Measurements from ENCODE around the gene SIPA1.

SIPA1 gene

DNA sequence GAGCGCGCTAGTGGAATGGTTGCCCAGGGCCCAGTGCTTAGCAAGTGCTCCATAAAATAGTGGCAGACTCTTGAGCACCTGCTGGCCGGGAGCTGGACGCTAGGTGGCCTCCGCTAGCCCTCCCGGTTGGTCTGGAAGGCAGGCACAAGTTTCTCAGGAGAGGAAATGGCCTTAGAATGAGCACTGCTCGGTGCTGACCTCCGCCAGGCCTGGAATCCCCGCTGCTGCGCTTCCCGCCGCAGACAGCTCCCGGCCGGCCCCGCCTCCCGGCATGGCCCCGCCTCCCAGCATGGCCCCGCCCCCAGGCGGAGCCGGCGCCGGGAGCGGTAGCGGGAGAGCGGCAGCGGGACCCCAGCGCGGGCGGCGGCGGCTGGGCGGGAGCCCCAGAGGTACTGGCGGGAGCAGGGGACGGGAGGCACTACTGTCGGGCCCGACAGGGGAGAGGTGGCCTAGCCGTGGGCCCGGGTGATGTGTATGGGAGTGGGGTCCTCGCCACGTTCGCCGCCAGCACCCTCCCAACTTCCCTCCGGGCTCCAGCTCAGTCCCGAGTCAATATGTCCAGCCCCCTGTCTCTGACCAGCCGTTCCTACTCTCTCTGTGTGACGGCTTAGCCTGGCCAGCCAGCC, at the start of gene SIPA1:
SIPA1 (plus strand) TSS at position 308 of the 626 bp plus-strand sequence. CDS start 2,821 bp downstream, outside the sequence.
- H3K27ac ChIP-seq, result peak within 1 kb of the TSS; percentile 64; the same call in 1 of the 2 replicates
- H3K4me3 ChIP-seq, result peak within 1 kb of the TSS; percentile 95
- H3K9me3 ChIP-seq (ENCODE audit: low read depth, low read length), result no peaks in the 10 kb centered on the region
- H3K36me3 ChIP-seq (ENCODE audit: insufficient read depth, low read length), result peaks cover 8% of the 10 kb centered on the region; the same call in 1 of the 2 replicates
- no peak for TF ChIP-seq FOXP2 (optimal IDR thresholded peaks at IDR 0.05; ENCODE audit: control extremely low read depth, extremely low read length, insufficient read depth)
- H3K9ac ChIP-seq (ENCODE audit: insufficient read length), result peak within 1 kb of the TSS; percentile 75
- DNase-seq (ENCODE audit: low read depth, low spot score), result no peak

- H3K27ac ChIP-seq, result no peak overlapping the region
- no peaks in the 10 kb centered on the region for H3K9me3 ChIP-seq (ENCODE audit: low read depth, low read length)
- H3K36me3 ChIP-seq (ENCODE audit: insufficient read depth, low read length), result no peaks in the 10 kb centered on the region
- H3K4me3 ChIP-seq, result no peak overlapping the region
- no peak for DNase-seq (ENCODE audit: low read depth, low spot score)
- no peak for TF ChIP-seq FOXP2 (optimal IDR thresholded peaks at IDR 0.05; ENCODE audit: control extremely low read depth, extremely low read length, insufficient read depth)
- TF ChIP-seq EZH2 (IDR thresholded peaks at IDR 0.05), result no peak
- TF ChIP-seq POLR2AphosphoS5 (IDR thresholded peaks at IDR 0.05; ENCODE audit: borderline replicate concordance, low read depth, low read length), result no peak
- no peak overlapping the region for H3K9ac ChIP-seq (ENCODE audit: insufficient read length)
Measured at GRCh38 chr11:65588199-65589054, 49.5 kb upstream of the SIPA1 start.

DNA sequence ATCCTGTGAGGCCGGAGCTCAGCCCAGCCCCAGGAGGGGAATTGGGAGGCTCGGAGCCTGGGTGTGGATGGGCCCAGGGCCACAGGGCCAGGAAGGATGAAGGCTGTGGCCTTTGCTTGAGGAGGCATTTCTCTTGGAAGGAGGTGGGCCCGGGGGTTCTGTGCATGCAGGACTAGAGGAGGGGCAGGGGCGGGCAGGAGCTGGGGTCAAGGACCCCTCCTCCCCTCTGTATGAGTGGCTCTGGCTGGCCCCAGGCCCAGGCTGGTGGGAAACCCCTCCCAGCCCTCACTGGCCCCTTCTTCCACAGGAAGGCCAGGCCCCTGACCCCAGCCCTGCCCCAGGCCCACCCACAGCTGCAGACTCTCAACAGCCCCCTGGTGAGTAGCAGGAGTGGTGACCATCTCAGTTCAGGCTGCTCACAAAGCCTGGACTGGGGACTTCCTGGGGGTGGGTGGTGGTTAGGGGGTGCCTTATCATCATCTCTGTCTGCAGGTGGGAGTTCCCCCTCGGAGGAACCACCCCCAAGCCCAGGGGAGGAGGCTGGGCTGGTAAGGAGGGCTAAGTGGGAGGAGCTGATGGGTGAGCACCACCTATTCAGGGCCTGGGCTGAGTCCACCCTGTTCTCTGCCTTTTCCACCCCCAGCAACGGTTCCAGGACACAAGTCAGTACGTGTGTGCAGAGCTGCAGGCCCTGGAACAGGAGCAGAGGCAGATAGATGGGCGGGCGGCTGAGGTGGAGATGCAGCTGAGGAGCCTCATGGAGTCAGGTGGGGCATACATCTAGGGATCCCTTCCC, 48.3 kb upstream of the SIPA1 start:
- DNase-seq (ENCODE audit: low read depth, low spot score), result no peak
- no peak overlapping the region for H3K4me3 ChIP-seq
- TF ChIP-seq EZH2 (IDR thresholded peaks at IDR 0.05), result no peak
- TF ChIP-seq POLR2AphosphoS5 (IDR thresholded peaks at IDR 0.05; ENCODE audit: borderline replicate concordance, low read depth, low read length), result no peak
- no peak for TF ChIP-seq FOXP2 (optimal IDR thresholded peaks at IDR 0.05; ENCODE audit: control extremely low read depth, extremely low read length, insufficient read depth)
- no peak overlapping the region for H3K27ac ChIP-seq
- no peak overlapping the region for H3K9ac ChIP-seq (ENCODE audit: insufficient read length)
- H3K36me3 ChIP-seq (ENCODE audit: insufficient read depth, low read length), result no peaks in the 10 kb centered on the region
- no peaks in the 10 kb centered on the region for H3K9me3 ChIP-seq (ENCODE audit: low read depth, low read length)

DNA sequence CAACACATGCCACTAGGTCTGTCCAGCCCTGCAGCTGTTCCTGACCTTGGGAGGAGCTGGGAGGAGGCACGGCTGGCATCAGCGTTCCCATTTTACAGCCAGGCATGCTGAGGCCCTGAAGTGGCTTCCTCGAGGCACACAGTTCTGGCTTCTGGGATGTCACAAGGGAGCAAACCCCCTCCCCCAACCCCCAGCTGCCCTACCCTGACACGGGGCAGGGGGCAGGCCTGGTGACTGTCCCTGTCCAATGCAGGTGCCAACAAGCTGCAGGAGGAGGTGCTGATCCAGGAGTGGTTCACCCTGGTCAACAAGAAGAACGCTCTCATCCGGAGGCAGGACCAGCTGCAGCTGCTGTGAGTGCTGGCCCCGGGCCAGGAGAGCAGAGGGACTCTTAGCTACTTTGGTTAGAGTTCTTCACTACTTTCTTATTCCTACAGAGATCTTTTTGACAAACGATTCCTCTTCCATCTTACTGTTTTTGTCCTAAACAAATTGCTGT, 47.6 kb upstream of the SIPA1 start:
- Histone ChIP-seq H3K27ac (no peak overlapping the region), H3K9ac (ENCODE audit: insufficient read length) (no peak overlapping the region), H3K36me3 (ENCODE audit: insufficient read depth, low read length) (no peaks in the 10 kb centered on the region), H3K9me3 (ENCODE audit: low read depth, low read length) (no peaks in the 10 kb centered on the region), H3K4me3 (no peak overlapping the region)
- TF ChIP-seq FOXP2 (optimal IDR thresholded peaks at IDR 0.05; ENCODE audit: control extremely low read depth, extremely low read length, insufficient read depth) (no peak), EZH2 (IDR thresholded peaks at IDR 0.05) (no peak), POLR2AphosphoS5 (IDR thresholded peaks at IDR 0.05; ENCODE audit: borderline replicate concordance, low read depth, low read length) (no peak)
- no peak for DNase-seq (ENCODE audit: low read depth, low spot score)

- Histone ChIP-seq H3K9ac (ENCODE audit: insufficient read length) (no peak overlapping the region), H3K9me3 (ENCODE audit: low read depth, low read length) (no peaks in the 10 kb centered on the region), H3K36me3 (ENCODE audit: insufficient read depth, low read length) (no peaks in the 10 kb centered on the region), H3K27ac (no peak overlapping the region), H3K4me3 (no peak overlapping the region)
- no peak for DNase-seq (ENCODE audit: low read depth, low spot score)
- no peak for TF ChIP-seq EZH2 (IDR thresholded peaks at IDR 0.05)
- no peak for TF ChIP-seq FOXP2 (optimal IDR thresholded peaks at IDR 0.05; ENCODE audit: control extremely low read depth, extremely low read length, insufficient read depth)
- TF ChIP-seq POLR2AphosphoS5 (IDR thresholded peaks at IDR 0.05; ENCODE audit: borderline replicate concordance, low read depth, low read length), result no peak
Measured at GRCh38 chr11:65591939-65592857, 45.7 kb upstream of the SIPA1 start.

DNA sequence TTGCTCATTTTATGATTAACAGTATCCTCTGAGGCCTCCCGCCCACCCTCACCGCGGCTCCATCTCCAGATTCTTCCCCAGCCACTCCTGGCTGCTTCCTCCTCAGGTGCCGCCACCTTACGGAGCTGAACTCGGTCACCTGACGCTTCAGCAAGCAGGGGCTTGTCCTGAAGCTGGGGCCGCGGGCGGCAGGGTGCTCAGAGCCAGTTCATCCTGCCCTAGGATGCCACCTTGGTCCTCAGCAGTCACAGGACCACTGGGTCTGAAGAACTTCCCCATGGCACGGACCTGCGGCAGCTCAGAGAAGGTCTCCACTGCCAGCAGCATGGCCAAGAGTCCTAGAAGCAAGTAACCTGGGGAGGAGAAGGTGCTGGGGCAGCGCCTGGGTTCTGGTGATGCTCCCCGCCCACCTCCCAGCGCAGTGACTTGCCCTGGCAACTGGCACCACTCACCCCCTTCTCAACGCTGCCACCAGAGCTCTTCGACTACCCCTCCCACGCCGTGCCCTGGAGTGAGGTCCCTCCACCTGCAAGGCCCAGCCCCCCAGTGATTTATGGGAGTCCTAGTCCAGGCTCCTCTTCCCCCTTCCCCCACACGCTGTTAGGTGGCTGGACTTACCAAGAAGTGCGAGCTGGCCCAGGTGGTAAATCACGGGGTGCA, 44.9 kb upstream of the SIPA1 start:
- no peak for DNase-seq (ENCODE audit: low read depth, low spot score)
- H3K4me3 ChIP-seq, result no peak overlapping the region
- TF ChIP-seq POLR2AphosphoS5 (IDR thresholded peaks at IDR 0.05; ENCODE audit: borderline replicate concordance, low read depth, low read length) (no peak), FOXP2 (optimal IDR thresholded peaks at IDR 0.05; ENCODE audit: control extremely low read depth, extremely low read length, insufficient read depth) (no peak), EZH2 (IDR thresholded peaks at IDR 0.05) (no peak)

More for the DNA sequence above, 44.9 kb upstream of the SIPA1 start:
- no peak overlapping the region for H3K9ac ChIP-seq (ENCODE audit: insufficient read length)
- no peaks in the 10 kb centered on the region; the same call in 1 of the 2 replicates for H3K36me3 ChIP-seq (ENCODE audit: insufficient read depth, low read length)
- H3K9me3 ChIP-seq (ENCODE audit: low read depth, low read length), result no peaks in the 10 kb centered on the region
- H3K27ac ChIP-seq, result no peak overlapping the region
